HG03439 (cell line): ENCODE measurements around the gene MTUS2.

Source experiments
- ATAC-seq: cut with Tn5 transposase; IDR thresholded peaks from one replicate; pipeline ENCODE4 v1.9.1; 2021; ENCODE audit warnings: mild to moderate bottlenecking, moderate library complexity; ENCODE audit not compliant: unreplicated experiment

The MTUS2 gene

DNA sequence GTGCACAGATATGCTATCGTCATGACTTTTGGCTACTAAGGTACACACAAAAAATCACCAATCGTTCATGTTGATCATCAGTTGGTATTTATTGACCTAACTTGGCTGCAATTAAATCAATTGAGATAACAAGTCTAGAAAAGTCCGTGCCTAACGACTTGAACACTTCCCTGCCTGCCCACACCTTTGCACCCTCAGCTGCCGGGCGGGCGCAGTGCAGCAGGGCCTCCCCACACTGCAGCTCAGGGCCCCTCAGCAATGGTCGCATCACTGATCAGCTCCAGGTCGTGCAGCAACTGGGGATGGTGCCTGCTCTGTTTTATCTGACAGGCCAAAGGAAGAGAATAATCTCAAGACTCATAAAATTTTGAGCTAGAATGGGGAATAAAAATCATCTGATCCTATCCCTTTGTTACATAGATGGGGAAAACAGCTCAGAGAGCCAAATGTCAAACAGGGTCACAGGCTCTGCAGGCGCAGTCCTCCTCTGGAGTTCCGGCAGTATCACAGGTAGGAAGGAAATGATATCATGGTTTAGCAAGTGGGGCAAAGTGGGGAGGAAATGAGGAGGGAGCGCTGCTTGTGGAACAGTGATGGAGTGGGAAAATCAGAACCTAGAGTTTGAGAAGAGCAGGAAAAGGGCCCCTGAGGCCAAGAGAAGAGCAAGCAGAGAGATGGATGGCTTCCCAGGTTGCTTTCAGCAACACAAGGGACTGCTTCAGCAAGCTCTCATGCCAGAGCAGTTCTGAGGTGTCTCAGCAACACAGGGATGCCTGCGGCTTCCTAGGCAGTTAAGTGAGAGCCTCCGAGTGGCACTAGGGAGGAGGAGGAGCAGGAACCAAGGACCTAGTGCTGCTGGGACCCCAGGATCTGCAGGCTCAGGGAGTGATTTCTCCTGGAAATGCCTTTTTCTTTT is 717.9 kb downstream of the MTUS2 start:
- ATAC-seq, result no peak

DNA sequence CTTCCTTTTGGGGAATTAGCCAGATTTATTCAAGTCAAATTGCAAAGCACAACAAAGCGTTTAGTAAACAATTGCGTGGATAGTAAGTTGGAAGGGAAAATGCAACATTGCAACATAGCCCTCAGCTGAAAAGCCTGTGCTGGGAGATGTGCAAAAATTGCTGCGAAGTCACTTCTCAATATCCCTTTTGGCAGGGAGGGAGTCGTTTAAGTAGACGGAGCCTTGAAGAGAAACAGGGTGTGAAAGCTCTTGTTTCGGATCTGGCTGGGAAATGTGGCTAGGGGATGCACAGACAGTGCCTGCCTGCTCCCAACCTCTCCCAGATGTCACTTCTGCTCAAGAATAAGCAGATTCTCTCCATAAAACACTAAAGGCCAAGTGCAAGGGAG is 718.5 kb downstream of the MTUS2 start:
- no peak for ATAC-seq

DNA sequence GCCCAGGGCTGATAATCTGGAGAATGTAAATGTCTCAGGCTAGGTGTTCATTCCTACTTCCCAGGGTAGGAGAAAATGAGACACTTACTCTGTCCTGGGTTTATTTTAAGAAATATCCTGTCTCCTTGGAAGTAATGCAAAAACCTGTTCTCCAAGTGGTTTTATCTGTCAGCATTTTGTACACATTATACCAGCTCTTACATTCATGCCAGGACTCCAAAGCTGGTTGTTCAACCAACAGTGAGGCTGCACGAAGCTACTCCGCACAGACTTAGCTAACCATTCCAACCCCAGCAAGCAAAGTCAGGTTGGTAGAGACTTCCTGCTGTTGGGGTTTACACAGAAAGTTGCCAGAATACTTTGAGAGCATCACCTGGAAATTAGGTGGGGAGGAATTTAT is 719.7 kb downstream of the MTUS2 start:
- ATAC-seq, result no peak

DNA sequence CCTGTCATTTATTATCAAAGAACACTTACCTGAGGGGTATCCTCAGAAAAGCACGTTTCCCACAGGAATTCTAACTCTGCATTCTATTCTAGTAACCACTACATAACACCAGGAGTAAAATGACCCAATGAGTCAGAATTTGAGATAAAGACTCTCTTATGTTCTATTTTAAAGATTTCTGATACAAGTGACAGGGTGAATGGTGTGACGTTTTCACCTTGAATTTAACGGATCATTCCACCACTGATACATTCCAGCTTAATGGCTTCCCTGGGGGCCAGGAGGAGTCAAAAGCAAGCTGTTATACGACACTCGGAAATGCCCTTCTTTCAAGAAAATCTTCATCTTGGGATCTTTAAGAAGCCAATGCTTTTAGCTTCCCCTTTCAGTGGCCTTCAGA is 720.2 kb downstream of the MTUS2 start:
- no peak for ATAC-seq

GRCh38 chr13:29540799-29541198 is 720.7 kb downstream of the MTUS2 start:
- ATAC-seq, result no peak

GRCh38 chr13:29541400-29541799 is 721.3 kb downstream of the MTUS2 start:
- no peak for ATAC-seq

DNA sequence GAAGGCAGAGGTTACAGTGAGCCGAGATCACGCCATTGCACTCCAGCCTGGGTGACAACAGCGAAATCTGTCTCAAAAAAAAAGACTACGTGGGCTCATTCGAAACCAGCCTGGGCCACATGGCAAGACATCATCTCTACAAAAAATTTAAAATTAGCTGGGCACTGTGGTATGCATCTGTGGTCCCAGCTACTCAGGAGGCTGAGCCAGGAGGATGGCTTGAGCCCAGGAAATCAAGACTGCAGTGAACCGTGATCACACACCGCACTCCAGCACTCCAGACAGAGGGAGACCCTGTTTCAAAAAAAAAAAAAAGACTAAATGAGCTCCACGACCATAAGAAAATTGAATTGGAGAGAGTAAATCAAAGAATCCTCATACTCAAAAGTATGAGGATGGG is 722.2 kb downstream of the MTUS2 start:
- ATAC-seq, result no peak

DNA sequence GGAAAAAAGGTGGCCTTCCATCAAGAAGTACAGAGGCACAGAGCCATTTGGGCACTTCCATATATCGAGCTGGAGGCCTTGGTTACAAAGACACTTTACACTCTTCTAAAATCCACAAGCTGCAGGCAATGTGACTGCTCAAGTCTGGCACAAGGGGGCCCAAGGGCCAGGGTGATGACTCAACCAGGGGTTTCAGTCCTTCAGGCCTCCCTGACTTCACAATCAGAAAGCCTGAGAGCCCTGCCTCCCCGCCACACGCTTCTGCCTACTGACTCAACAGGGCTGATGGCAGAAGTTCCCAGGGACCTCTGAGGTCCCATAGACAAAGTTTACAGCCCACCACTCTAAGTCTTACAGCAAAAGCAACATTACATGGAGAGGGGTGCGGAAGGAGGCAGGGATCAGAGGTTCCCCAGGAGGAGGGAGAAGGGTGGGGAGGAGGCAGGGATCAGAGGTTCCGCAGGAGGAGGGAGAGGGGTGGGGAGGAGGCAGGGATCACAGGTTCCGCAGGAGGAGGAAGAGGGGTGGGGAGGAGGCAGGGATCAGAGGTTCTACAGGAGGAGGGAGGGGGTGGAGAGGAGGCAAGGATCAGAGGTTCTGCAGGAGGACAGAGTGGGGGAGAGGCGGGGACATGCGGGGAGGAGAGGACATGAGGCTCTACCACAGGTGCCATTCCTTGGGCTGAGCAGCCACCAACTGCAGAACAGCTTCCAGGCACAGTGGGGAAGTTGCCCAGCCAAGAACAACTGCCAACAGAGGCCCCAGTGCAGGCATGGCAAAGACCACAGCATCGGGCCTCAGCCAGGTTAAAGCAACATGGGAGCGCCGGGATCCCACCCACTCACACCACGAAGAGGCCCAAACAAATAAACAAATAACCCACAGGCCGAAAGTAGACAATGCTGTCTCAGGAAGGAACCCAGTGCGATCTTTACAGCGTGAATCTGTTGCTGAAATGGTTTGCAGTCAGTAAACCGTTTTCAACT is 723.4 kb downstream of the MTUS2 start:
- ATAC-seq, result peak; percentile 93

GRCh38 chr13:29545988-29546387 is 725.8 kb downstream of the MTUS2 start:
- no peak for ATAC-seq

DNA sequence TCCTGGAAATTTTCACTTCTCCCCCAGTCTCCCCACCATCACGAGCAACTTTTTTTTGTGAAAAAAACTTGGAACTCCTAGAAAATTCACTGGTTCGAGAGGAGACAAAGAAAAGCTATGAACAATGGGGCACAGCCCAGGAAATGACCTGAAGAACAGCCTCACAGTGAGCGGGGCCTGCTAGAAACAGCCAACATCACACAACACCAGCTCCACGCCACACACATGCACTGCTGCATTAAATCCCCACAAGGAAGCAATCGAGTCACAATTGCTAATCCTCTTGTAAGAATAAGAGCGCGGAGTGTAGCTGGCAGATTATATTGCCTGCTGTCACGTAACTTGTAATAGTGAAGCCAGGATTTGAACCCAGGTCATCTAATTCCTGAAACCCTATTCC is 726.5 kb downstream of the MTUS2 start:
- ATAC-seq, result no peak

GRCh38 chr13:29547153-29547552 is 727.0 kb downstream of the MTUS2 start:
- no peak for ATAC-seq

- ATAC-seq, result no peak
Observed at GRCh38 chr13:29548722-29549121, 728.6 kb downstream of the MTUS2 start.

DNA sequence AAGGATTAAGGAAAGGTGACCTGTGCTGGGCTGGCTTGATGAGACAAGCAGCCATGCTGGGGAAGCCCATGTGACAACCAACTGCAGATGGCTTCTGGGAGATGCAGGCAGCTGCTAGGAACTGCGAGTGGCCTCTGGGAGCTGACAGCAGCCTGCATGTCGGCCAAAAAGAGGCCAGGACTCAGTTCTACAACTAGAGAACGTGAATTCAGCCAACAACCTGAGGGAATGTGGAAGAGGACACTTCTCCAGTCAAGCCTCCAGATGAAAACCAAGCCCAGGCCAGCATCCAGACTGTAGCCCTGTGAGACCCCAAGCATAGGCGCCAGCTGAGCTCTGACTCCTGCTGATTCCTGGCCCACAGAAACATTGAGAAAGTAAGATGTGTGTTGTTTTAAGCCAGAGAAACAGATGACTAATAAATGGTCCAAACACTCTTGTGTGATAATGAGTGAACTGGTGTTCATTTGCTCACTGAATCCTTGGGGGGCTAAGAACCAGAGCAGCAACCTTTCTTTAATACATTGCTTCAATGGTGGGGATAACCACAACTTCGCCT is 730.4 kb downstream of the MTUS2 start:
- no peak for ATAC-seq

DNA sequence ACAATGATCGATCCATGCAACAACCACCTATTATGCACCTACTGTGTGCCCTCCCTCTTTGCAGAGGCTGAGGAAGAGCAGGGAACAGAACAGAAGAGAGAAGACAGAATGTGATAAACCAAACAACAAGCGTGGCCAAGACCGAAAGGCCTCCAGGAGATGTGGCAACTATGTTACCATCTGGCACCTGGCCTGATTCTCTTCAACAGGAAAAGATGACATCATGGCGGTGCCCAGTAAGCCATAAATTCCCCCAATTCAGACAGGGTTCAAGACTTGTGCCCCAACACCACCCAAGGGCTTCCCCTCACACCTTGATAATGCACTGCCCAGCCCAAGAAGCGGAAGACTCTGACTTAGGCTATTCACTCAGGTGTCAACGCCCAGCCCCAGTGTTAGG is 731.1 kb downstream of the MTUS2 start:
- no peak for ATAC-seq
